Measurements from ENCODE around the gene IGFBP4. TPM values are rescaled to one million over a fixed set of nuclear protein-coding genes. Genes with fewer than 3 reads are reported as not detected.

The IGFBP4 gene
- total RNA-seq, 1 donor from 2014 or later: 381 TPM

GRCh38 chr17:40458851-40459482 is 15.7 kb downstream of the IGFBP4 start:
- no peak for DNase-seq
- no peaks in the 10 kb centered on the region for H3K27me3 ChIP-seq
- no peak for TF ChIP-seq CTCF (IDR thresholded peaks at IDR 0.05)
- intact Hi-C loops (cut with DNase I): no loop called here
- peaks cover 39% of the 10 kb centered on the region for H3K36me3 ChIP-seq
- peaks cover 43% of the 10 kb centered on the region for H3K4me1 ChIP-seq
- no peak overlapping the region for H3K27ac ChIP-seq
- no peaks in the 10 kb centered on the region for H3K9me3 ChIP-seq
- ATAC-seq: no peak
- H3K4me3 ChIP-seq: no peak overlapping the region

GRCh38 chr17:40459636-40460603 is 16.7 kb downstream of the IGFBP4 start:
- no peak for DNase-seq
- no peak overlapping the region for H3K27ac ChIP-seq
- H3K4me1 ChIP-seq: peaks cover 43% of the 10 kb centered on the region

GRCh38 chr17:40460604-40460967 is 17.3 kb downstream of the IGFBP4 start:
- H3K4me1 ChIP-seq: peaks cover 40% of the 10 kb centered on the region
- H3K27ac ChIP-seq: no peak overlapping the region
- intact Hi-C loops (cut with DNase I): no loop called here
- ATAC-seq (no peak), DNase-seq (no peak)
- H3K27me3 ChIP-seq: no peaks in the 10 kb centered on the region
- no peak overlapping the region for H3K4me3 ChIP-seq
- peaks cover 22% of the 10 kb centered on the region for H3K36me3 ChIP-seq
- H3K9me3 ChIP-seq: no peaks in the 10 kb centered on the region
- no peak for TF ChIP-seq CTCF (IDR thresholded peaks at IDR 0.05)

More at GRCh38 chr17:40459636-40460603, 16.7 kb downstream of the IGFBP4 start:
- intact Hi-C loops (cut with DNase I): no loop called here
- Histone ChIP-seq H3K27me3 (no peaks in the 10 kb centered on the region), H3K9me3 (no peaks in the 10 kb centered on the region), H3K36me3 (peaks cover 29% of the 10 kb centered on the region), H3K4me3 (no peak overlapping the region)
- ATAC-seq: no peak
- no peak for TF ChIP-seq CTCF (IDR thresholded peaks at IDR 0.05)

- H3K27me3 ChIP-seq: no peaks in the 10 kb centered on the region
- TF ChIP-seq CTCF (IDR thresholded peaks at IDR 0.05): no peak
- H3K36me3 ChIP-seq: peaks cover 17% of the 10 kb centered on the region
- intact Hi-C loops (cut with DNase I): no loop called here
- no peak overlapping the region for H3K4me3 ChIP-seq
- peaks cover 40% of the 10 kb centered on the region for H3K4me1 ChIP-seq
- peak overlapping the region; percentile 42 for H3K27ac ChIP-seq
- DNase-seq (no peak), ATAC-seq (no peak)
- H3K9me3 ChIP-seq: no peaks in the 10 kb centered on the region
These were observed 17.9 kb downstream of the IGFBP4 start for GRCh38 chr17:40460968-40461731.

- Histone ChIP-seq H3K4me1 (peaks cover 35% of the 10 kb centered on the region), H3K9me3 (no peaks in the 10 kb centered on the region), H3K27me3 (no peaks in the 10 kb centered on the region), H3K27ac (peak overlapping the region; percentile 42), H3K4me3 (no peak overlapping the region), H3K36me3 (peaks cover 10% of the 10 kb centered on the region)
- TF ChIP-seq CTCF (IDR thresholded peaks at IDR 0.05): no peak
- no peak for ATAC-seq
- DNase-seq: no peak
- intact Hi-C loops (cut with DNase I): no loop called here
These were observed 18.6 kb downstream of the IGFBP4 start for GRCh38 chr17:40461732-40462342.
